Brain microvascular endothelial cell (primary cell): ENCODE results near the gene PLS3.

Experiments used
- DNase-seq: peaks from one replicate; pipeline ENCODE4 v3.0.0-alpha.2; 2020
- H3K27ac ChIP-seq: fragments of 250-450 bp; sonication (Bioruptor Pico); 2 replicates; pipeline ENCODE4 v1.5.1; 2020; ENCODE audit warnings: mild to moderate bottlenecking, moderate library complexity
- H3K27me3 ChIP-seq: fragments of 250-450 bp; sonication (Bioruptor Pico); replicated peaks from 2 replicates; pipeline ENCODE4 v1.5.1; 2020; ENCODE audit warnings: mild to moderate bottlenecking
- H3K36me3 ChIP-seq: fragments of 250-450 bp; sonication (Bioruptor Pico); replicated peaks from 2 replicates; pipeline ENCODE4 v1.5.1; 2020; ENCODE audit warnings: mild to moderate bottlenecking
- H3K4me3 ChIP-seq: 2 replicates; pipeline ENCODE4 v1.5.1; 2011; ENCODE audit warnings: low read depth, mild to moderate bottlenecking, control low read depth, low read length, moderate library complexity
- in situ Hi-C: cut with HindIII; loops from 2 replicates; pipeline ENCODE4 v1.10.0; 2017; ENCODE audit warnings: low sequenced_read_pairs, low pct_ligation_motif_present
- TF ChIP-seq, protein P1 (sequence below): IDR thresholded peaks from 2 replicates; pipeline ENCODE4 v1.5.1; 2011; ENCODE audit warnings: low read depth, mild to moderate bottlenecking, moderate library complexity, low read length, control low read depth, inconsistent platforms; ENCODE audit errors: missing control alignments

Gene PLS3

DNA sequence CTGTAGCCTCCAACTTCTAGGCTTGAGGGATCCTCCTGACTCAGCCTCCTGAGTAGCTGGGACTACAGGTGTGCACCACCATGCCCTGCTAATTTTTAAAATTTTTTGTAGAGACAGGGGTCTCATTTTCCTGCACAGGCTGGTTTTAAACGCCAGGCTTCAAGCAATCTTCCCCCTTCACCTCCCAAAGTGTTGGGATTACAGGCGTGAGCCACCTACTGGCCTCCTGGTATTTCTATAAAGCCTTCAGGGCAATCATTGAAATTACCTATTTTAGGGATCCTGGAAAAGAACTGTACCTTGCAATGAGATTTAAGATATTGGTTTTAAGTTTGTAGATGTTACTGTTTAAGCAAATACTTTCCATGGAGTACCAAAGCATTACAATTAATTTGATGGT, 13.5 kb upstream of the PLS3 start:
- no peak overlapping the region for H3K4me3 ChIP-seq
- no peak overlapping the region for H3K27ac ChIP-seq
- TF ChIP-seq, protein P1, sequence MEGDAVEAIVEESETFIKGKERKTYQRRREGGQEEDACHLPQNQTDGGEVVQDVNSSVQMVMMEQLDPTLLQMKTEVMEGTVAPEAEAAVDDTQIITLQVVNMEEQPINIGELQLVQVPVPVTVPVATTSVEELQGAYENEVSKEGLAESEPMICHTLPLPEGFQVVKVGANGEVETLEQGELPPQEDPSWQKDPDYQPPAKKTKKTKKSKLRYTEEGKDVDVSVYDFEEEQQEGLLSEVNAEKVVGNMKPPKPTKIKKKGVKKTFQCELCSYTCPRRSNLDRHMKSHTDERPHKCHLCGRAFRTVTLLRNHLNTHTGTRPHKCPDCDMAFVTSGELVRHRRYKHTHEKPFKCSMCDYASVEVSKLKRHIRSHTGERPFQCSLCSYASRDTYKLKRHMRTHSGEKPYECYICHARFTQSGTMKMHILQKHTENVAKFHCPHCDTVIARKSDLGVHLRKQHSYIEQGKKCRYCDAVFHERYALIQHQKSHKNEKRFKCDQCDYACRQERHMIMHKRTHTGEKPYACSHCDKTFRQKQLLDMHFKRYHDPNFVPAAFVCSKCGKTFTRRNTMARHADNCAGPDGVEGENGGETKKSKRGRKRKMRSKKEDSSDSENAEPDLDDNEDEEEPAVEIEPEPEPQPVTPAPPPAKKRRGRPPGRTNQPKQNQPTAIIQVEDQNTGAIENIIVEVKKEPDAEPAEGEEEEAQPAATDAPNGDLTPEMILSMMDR = peak; percentile 44
- in situ Hi-C loops = no loop called here
- no peaks in the 10 kb centered on the region for H3K27me3 ChIP-seq
- no peaks in the 10 kb centered on the region for H3K36me3 ChIP-seq
- DNase-seq = no peak

DNA sequence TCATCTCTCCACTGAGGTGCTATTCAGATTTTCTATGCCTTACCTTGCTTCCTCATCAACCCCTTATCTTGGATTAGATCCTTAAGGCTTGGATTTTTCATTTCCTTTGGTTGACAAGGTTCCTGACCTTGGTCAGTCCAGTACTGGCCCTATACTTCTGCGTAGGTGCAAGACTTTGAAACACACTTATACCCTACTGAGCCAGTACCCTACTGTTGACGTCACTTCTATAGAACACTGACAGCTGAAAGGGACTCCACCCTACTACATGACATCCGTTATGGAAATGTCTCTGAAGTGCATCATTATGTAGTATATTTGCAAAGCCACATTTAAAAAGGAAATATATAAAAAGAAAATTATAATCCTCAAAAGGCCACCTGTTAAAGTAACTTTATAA, 12.0 kb upstream of the PLS3 start:
- in situ Hi-C loops = no loop called here
- TF ChIP-seq, protein P1 = no peak
- no peak overlapping the region for H3K27ac ChIP-seq
- DNase-seq = no peak
- H3K36me3 ChIP-seq = no peaks in the 10 kb centered on the region
- no peak overlapping the region for H3K4me3 ChIP-seq
- no peaks in the 10 kb centered on the region for H3K27me3 ChIP-seq

DNA sequence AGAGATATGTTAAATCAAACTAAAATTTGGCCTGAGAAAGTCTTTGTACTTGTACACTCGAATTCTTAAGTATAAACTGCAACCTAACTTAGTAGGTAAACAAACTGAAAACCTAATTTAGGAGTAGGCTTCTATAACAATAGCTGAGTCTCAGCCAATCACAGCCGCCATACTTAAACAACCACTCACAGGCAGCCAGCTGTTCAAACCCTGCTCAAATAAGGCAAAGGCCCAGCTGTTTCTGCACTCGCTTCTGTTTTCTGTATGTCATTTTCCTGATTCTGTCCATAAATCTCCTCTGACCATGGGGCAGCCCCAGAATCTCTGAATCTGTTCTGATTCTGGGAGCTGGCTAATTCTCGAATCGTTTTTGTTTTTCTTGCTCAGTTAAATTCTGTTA, 7.8 kb upstream of the PLS3 start:
- in situ Hi-C loops = no loop called here
- Histone ChIP-seq H3K27me3 (no peaks in the 10 kb centered on the region), H3K36me3 (no peaks in the 10 kb centered on the region), H3K4me3 (no peak overlapping the region), H3K27ac (no peak overlapping the region)
- TF ChIP-seq, protein P1 = no peak
- no peak for DNase-seq

DNA sequence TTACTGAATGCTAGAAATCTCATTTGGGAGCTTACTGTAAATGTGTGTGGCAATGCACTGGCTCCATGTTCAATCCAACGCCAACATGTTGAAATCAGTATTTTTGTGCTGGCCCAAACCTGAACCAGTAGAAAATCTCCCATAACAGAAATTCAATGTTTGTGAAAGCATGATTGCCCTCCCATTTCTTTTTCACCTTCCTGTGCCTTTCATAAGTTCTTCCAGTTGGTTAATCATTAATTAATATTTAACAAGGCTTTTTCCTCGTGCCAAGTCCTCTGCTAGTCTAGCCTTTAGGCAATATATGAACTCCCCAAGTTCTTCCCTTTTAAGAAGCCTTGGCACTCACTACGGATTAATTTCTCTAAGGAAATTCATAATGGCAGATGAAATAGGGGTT, 1.3 kb upstream of the PLS3 start:
- TF ChIP-seq, protein P1 = no peak
- peak overlapping the region; percentile 19 for H3K27ac ChIP-seq
- in situ Hi-C loops = no loop called here
- peaks cover 2% of the 10 kb centered on the region for H3K27me3 ChIP-seq
- no peak overlapping the region for H3K4me3 ChIP-seq
- H3K36me3 ChIP-seq = no peaks in the 10 kb centered on the region
- DNase-seq = no peak

DNA sequence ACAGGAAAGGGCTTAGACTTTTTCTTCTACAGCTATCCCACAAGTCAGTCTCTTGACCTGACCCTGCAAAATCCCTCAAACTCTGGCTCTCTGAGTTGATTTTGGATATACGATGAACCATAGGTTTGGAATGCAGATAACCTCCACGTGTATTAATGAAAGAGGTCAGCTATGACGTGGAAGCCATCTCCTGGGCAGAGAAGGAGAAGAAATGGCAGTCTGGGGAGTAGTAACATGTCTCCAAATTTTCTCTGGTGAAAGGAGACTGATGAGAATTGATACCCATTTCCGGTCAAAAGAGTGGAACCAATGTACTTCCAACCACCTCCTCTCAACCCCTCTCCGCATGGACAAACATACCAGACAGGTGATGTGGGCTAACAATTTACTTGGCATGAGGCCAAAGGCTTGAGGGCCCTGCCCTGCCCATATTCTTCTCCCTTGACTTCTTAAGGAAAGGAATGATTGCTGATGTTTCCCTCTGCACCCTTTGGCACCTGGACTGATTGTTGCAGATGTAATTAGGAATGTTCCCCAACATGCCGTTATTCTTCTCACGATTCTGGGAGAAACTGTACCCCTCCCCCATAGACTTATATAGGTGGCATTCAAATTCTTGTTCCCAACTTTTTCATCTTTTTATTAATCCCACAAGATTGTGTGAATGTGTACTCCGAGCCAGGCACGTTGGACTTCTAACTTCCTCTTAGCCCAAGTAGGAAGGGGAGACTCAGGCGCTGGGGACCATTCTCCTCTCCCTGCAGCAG, 580 bp upstream of the PLS3 start:
- H3K36me3 ChIP-seq = no peaks in the 10 kb centered on the region
- in situ Hi-C loops = no loop called here
- peak overlapping the region; percentile 87 for H3K27ac ChIP-seq
- H3K27me3 ChIP-seq = peaks cover 2% of the 10 kb centered on the region
- TF ChIP-seq, protein P1 = no peak
- DNase-seq = peak; percentile 61
- H3K4me3 ChIP-seq = peak overlapping the region; percentile 76
